GM12872 (cell line): ENCODE measurements around the gene CIT.

Source experiments
- CTCF ChIP-seq: IDR thresholded peaks from 3 replicates; pipeline ENCODE4 v1.5.1; 2011; ENCODE audit warnings: low read depth, mild to moderate bottlenecking, low read length, moderate library complexity; ENCODE audit not compliant: insufficient read depth

The CIT gene

GRCh38 chr12:119667577-119668323, 209.4 kb downstream of the CIT start, which contains the start of gene PRKAB1:
Gene PRKAB1 (plus strand): TSS chr12:119668133. CDS start chr12:119668245, 112 bp downstream.
- TF ChIP-seq CTCF: peak; percentile 85

GRCh38 chr12:119666900-119667576, 210.1 kb downstream of the CIT start:
- TF ChIP-seq CTCF: no peak

GRCh38 chr12:119666226-119666795, 210.8 kb downstream of the CIT start:
- TF ChIP-seq CTCF: no peak

- no peak for TF ChIP-seq CTCF
Observed at GRCh38 chr12:119665164-119665929, 211.8 kb downstream of the CIT start.

- no peak for TF ChIP-seq CTCF
Observed at GRCh38 chr12:119664642-119665041, 212.5 kb downstream of the CIT start.

GRCh38 chr12:119661882-119662281, 215.2 kb downstream of the CIT start:
- no peak for TF ChIP-seq CTCF

GRCh38 chr12:119660076-119660475, 217.0 kb downstream of the CIT start:
- TF ChIP-seq CTCF: no peak
